Ascending aorta (tissue), 2 donors: ENCODE results near the gene CHST12. TPM values are rescaled to one million over a fixed set of nuclear protein-coding genes. Genes with fewer than 3 reads are reported as not detected.

ENCODE experiments used
- DNase-seq, 2 donors: peaks; one replicate each; pipeline ENCODE4 v3.0.0-alpha.2; 2019; ENCODE audit warnings: low spot score in 2 of 2
- H3K27ac ChIP-seq, 2 donors: fragments of 200-600 bp; sonication (generic); one replicate each; pipeline ENCODE4 v1.5.1; 2016 to 2017; ENCODE audit warnings: mild to moderate bottlenecking in 1 of 2
- H3K27me3 ChIP-seq: fragments of 200-600 bp; sonication (generic); one replicate; pipeline ENCODE4 v1.5.1; 2017
- H3K36me3 ChIP-seq, 2 donors: fragments of 200-600 bp; sonication (generic); one replicate each; pipeline ENCODE4 v1.5.1; 2016
- H3K4me1 ChIP-seq, 2 donors: fragments of 200-600 bp; sonication (generic); one replicate each; pipeline ENCODE4 v1.5.1; 2016 to 2017; ENCODE audit warnings: mild to moderate bottlenecking in 1 of 2
- H3K4me3 ChIP-seq, 2 donors: fragments of 200-600 bp; sonication (generic); one replicate each; pipeline ENCODE4 v1.5.1; 2016 to 2017; ENCODE audit warnings: mild to moderate bottlenecking in 1 of 2
- H3K9me3 ChIP-seq, 2 donors: fragments of 200-600 bp; sonication (generic); one replicate each; pipeline ENCODE4 v1.5.1; 2016
- intact Hi-C: fragments of 100-400 bp; cut with DNase I; formaldehyde crosslinking; loops from one replicate; pipeline ENCODE4 v1.15.1; 2023
- total RNA-seq: library from RNA; depleted of rRNA; stranded (reverse); fragments of >200 nt; gene quantifications from one replicate; pipeline ENCODE4 v1.1.0, GENCODE V29; 2016
- TF ChIP-seq, protein P1 (sequence below), 3 experiments: fragments of 200-600 bp in 2 of 3; fragments of 450-650 bp in 1 of 3; sonication (generic) in 2 of 3; IDR thresholded peaks; one replicate each; pipeline ENCODE4 v1.5.1; 2016 to 2019; ENCODE audit warnings: antibody characterized with exemption in 3 of 3, mild to moderate bottlenecking in 1 of 3, moderate library complexity in 1 of 3

CHST12 gene
- total RNA-seq, 1 donor from 2014 or later, result 79.4 TPM

DNA sequence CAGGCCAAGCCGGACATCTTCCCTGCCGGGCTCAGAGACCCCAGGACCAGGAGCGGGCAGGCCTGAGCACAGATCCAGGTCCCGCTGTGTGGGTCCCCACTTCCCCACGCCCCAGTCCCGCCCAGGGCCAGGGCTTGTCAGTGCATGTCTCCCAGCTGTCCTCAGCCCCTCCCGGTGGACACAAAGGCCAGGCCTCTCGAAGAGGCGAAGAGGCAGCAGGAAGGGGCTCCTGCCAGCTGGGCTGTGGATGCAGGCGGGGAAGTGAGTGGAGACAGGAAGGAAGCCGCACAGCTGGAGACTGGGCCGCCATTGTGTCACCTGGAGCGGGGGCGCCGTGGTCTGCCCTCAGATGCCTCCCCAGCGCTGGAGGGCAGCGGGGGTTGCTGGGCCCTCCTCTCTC is 68.0 kb downstream of the CHST12 start:
- H3K36me3 ChIP-seq, result no peaks in the 10 kb centered on the region
- peaks cover under 1% of the 10 kb centered on the region for H3K27me3 ChIP-seq
- TF ChIP-seq, protein P1, sequence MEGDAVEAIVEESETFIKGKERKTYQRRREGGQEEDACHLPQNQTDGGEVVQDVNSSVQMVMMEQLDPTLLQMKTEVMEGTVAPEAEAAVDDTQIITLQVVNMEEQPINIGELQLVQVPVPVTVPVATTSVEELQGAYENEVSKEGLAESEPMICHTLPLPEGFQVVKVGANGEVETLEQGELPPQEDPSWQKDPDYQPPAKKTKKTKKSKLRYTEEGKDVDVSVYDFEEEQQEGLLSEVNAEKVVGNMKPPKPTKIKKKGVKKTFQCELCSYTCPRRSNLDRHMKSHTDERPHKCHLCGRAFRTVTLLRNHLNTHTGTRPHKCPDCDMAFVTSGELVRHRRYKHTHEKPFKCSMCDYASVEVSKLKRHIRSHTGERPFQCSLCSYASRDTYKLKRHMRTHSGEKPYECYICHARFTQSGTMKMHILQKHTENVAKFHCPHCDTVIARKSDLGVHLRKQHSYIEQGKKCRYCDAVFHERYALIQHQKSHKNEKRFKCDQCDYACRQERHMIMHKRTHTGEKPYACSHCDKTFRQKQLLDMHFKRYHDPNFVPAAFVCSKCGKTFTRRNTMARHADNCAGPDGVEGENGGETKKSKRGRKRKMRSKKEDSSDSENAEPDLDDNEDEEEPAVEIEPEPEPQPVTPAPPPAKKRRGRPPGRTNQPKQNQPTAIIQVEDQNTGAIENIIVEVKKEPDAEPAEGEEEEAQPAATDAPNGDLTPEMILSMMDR (IDR thresholded peaks at IDR 0.05), result no peak
- intact Hi-C loops, result no loop called here
- H3K27ac ChIP-seq, result no peak overlapping the region
- H3K4me1 ChIP-seq, result no peaks in the 10 kb centered on the region
- H3K4me3 ChIP-seq, result no peak overlapping the region
- no peak for DNase-seq
- H3K9me3 ChIP-seq, result no peaks in the 10 kb centered on the region

DNA sequence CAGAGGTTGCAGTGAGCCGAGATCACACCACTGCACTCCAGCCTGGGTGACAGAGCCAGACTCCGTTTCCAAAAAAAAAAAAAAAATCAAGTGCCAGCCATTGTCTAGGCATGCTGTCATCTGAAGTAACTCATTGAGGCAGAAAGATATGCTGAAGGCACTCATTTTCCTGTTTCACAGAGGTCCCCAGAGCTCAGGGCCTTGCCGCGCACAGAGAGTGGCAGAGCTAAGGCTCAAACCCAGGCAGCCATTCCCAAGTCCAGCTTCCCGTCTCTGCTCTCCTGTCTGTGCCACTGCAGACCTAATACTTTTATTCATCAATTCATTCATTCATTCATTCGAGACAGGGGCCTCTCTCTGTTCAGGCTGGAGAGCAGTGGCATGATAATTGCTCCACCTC is 69.3 kb downstream of the CHST12 start:
- intact Hi-C loops, result no loop called here
- H3K4me3 ChIP-seq, result no peak overlapping the region
- H3K27me3 ChIP-seq, result peaks cover 6% of the 10 kb centered on the region
- TF ChIP-seq, protein P1 (IDR thresholded peaks at IDR 0.05), result no peak
- DNase-seq, result no peak
- no peaks in the 10 kb centered on the region for H3K36me3 ChIP-seq
- H3K27ac ChIP-seq, result no peak overlapping the region
- peaks cover under 1 to 4% of the 10 kb centered on the region in 2 donors for H3K4me1 ChIP-seq
- H3K9me3 ChIP-seq, result no peaks in the 10 kb centered on the region

DNA sequence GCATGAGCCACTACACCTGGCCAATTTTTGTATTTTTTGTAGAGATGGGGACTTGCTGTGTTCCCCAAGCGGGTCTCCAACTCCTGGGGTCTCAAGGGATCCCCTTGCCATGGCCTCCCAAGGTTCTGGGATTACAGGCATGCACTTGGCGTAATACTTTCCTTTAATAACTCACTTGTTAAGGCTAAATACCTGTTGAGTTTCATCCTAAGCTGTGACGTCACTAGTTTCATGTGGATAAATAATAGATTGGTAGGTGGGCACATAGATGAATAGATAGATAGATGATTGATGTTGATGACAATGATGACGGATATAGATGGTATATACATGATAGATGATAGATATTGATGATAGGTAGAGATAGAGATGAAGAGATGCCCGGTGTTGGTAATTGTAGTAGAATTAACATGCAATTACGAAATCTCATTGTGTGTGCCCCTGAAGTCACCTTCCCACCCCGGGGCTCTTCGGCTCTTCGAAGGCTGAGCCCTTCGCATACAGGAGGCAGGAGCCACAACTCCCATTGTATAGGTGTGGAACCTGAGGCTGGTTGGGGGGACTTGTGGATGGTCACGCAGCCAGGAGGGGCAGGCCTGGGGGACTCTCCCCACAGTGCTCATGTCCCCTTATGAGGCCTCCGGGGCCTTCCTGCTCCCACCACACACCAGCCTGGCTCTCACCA is 70.2 kb downstream of the CHST12 start:
- TF ChIP-seq, protein P1 (IDR thresholded peaks at IDR 0.05), result no peak
- no peak for DNase-seq
- Histone ChIP-seq H3K4me1 (peaks cover 6 to 12% of the 10 kb centered on the region in 2 donors), H3K36me3 (no peaks in the 10 kb centered on the region), H3K4me3 (no peak overlapping the region), H3K27me3 (peaks cover 6% of the 10 kb centered on the region), H3K27ac (no peak overlapping the region), H3K9me3 (no peaks in the 10 kb centered on the region)
- intact Hi-C loops, result no loop called here

DNA sequence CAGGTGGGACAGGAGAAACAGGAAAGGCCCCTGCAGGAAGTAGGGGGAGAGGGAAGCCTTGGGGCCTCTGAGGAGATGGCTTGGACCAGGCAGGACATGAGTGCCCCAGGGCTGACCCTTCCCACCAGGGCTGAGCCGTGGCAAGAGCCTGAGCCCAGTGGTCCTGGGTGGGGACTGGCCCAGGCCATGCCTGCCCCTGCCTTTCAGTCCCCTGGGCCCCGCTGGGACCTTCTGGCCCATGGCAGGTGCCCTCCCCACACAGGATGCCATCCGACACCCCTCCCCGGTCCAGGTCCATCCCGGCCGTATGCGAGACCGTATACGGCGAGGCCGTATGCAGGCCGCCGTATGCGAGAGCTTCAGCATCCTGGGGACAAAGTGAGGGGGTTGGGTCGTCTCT is 70.8 kb downstream of the CHST12 start:
- DNase-seq, result no peak
- peaks cover 6% of the 10 kb centered on the region for H3K27me3 ChIP-seq
- TF ChIP-seq, protein P1 (IDR thresholded peaks at IDR 0.05), result no peak

DNA sequence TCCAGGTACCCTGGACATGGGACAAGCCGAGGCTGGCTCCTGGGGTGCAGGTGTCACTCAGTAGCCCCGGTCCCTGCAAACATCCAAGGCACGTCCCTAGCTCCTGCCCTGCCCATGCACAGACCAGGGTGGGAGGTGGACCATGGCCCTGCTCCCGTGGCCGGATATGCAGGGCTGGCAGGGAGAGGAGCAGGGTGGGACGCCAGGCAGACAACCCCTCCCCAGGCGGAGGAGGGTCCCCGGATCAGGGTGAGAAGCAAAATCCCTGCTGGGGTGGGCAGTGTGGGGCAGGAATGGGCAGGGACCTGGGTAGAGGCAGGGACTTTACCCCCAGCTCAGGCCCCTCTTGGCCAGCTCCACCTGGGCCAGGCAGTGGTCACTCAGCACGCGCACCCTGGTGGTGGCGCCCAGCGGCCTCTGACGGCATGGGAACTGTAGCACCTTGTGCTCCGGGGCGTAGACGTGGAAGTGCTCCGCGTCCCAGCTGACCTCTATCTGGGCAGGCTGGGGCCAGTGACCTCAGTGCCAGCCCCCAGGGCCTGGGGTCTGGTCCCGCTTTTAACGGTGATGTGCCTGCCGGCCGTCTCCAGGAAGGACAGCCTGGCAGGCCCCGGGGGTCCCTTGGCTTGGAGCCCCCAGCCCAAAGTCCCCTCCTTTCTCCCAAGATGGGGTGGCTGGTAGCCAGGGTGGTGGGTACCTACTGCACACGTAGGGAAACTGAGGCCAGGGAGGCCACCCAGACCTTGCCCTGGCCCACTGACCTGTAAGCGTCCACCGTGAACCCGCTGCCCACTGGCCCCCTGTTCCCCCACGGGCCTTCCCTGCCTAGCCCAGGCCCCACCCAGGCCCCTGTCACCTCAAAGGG is 71.6 kb downstream of the CHST12 start:
- no peak overlapping the region for H3K4me3 ChIP-seq
- no peak for DNase-seq
- intact Hi-C loops, result no loop called here
- H3K9me3 ChIP-seq, result no peaks in the 10 kb centered on the region
- peaks cover 6 to 15% of the 10 kb centered on the region in 2 donors for H3K4me1 ChIP-seq
- H3K27ac ChIP-seq, result no peak overlapping the region
- H3K36me3 ChIP-seq, result no peaks in the 10 kb centered on the region
- TF ChIP-seq, protein P1 (IDR thresholded peaks at IDR 0.05), result no peak
- H3K27me3 ChIP-seq, result peaks cover 6% of the 10 kb centered on the region

More for the DNA sequence above, 70.8 kb downstream of the CHST12 start:
- H3K4me1 ChIP-seq, result peaks cover 6 to 15% of the 10 kb centered on the region in 2 donors
- intact Hi-C loops, result no loop called here
- H3K27ac ChIP-seq, result no peak overlapping the region
- no peak overlapping the region for H3K4me3 ChIP-seq
- no peaks in the 10 kb centered on the region for H3K9me3 ChIP-seq
- no peaks in the 10 kb centered on the region for H3K36me3 ChIP-seq
